ENCODE results near the gene DCTPP1.
"Not testable (repeated sequence)": the region's sequence is repeated elsewhere in the genome, so short reads cannot be mapped to it uniquely, and the experiment has no call there.

DNA sequence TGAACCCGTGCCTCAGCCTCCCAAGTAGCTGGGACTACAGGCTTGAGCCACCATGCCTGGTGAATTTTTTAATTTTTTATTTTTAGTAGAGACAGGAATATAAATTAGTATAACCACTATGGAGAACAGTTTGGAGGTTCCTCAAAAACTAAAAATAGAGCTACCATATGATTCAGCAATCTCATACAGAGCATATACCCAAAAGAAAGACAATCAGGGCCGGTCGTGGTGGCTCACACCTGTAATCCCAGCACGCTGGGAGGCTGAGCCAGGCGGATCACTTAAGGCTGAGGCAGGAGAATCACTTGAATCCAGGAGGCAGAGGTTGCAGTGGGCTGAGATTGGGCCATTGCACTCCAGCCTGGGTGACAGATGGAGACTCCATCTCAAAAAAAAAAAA lies 31.6 kb upstream of the DCTPP1 start:
- TF ChIP-seq POLR2A (IDR thresholded peaks at IDR 0.05; ENCODE audit: insufficient read depth in 1 of 2, low read depth in 2 of 2, low read length in 2 of 2); REXO4 (CRISPR knock-in tag; IDR thresholded peaks at IDR 0.05; ENCODE audit: borderline replicate concordance); MXI1 (IDR thresholded peaks at IDR 0.05; ENCODE audit: borderline replicate concordance, low read depth, low read length): not testable (repeated sequence)

Data from HepG2 (cell line).